ENCODE data around the gene KIFC1.

The KIFC1 gene

GRCh38 chr6:33420491-33421343, 29.1 kb downstream of the KIFC1 start:
- no peak for DNase-seq (ENCODE audit: low read depth)
- H3K4me3 ChIP-seq (ENCODE audit: low read depth, low read length), result peak overlapping the region; percentile 55

- H3K4me3 ChIP-seq (ENCODE audit: low read depth, low read length), result no peak overlapping the region
- DNase-seq (ENCODE audit: low read depth), result no peak
These were observed 29.7 kb downstream of the KIFC1 start for GRCh38 chr6:33421344-33421643.

- DNase-seq (ENCODE audit: low read depth), result no peak
- no peak overlapping the region for H3K4me3 ChIP-seq (ENCODE audit: low read depth, low read length)
These were observed 32.2 kb downstream of the KIFC1 start for GRCh38 chr6:33423777-33424176.

GRCh38 chr6:33424855-33425667, 33.4 kb downstream of the KIFC1 start:
- no peak for DNase-seq (ENCODE audit: low read depth)
- peak overlapping the region; percentile 59 for H3K4me3 ChIP-seq (ENCODE audit: low read depth, low read length)

GRCh38 chr6:33425668-33426577, 34.3 kb downstream of the KIFC1 start:
- H3K4me3 ChIP-seq (ENCODE audit: low read depth, low read length), result peak overlapping the region; percentile 59

GRCh38 chr6:33426590-33427511, 35.2 kb downstream of the KIFC1 start:
- DNase-seq (ENCODE audit: low read depth), result no peak

More at GRCh38 chr6:33425668-33426577, 34.3 kb downstream of the KIFC1 start:
- peak; percentile 51 for DNase-seq (ENCODE audit: low read depth)

GRCh38 chr6:33427585-33428223, 36.1 kb downstream of the KIFC1 start:
- peak overlapping the region; percentile 63 for H3K4me3 ChIP-seq (ENCODE audit: low read depth, low read length)
- DNase-seq (ENCODE audit: low read depth), result no peak

More at GRCh38 chr6:33426590-33427511, 35.2 kb downstream of the KIFC1 start:
- H3K4me3 ChIP-seq (ENCODE audit: low read depth, low read length), result peak overlapping the region; percentile 63

GRCh38 chr6:33428224-33428965, 36.8 kb downstream of the KIFC1 start:
- DNase-seq (ENCODE audit: low read depth), result no peak

GRCh38 chr6:33428966-33429749, 37.5 kb downstream of the KIFC1 start:
- no peak for DNase-seq (ENCODE audit: low read depth)
- H3K4me3 ChIP-seq (ENCODE audit: low read depth, low read length), result peak overlapping the region; percentile 63

More at GRCh38 chr6:33428224-33428965, 36.8 kb downstream of the KIFC1 start:
- peak overlapping the region; percentile 63 for H3K4me3 ChIP-seq (ENCODE audit: low read depth, low read length)

- no peak for DNase-seq (ENCODE audit: low read depth)
- no peak overlapping the region for H3K4me3 ChIP-seq (ENCODE audit: low read depth, low read length)
These were observed 38.1 kb downstream of the KIFC1 start for GRCh38 chr6:33429750-33430052.

GRCh38 chr6:33430334-33430733, 38.7 kb downstream of the KIFC1 start:
- H3K4me3 ChIP-seq (ENCODE audit: low read depth, low read length), result no peak overlapping the region
- no peak for DNase-seq (ENCODE audit: low read depth)

- H3K4me3 ChIP-seq (ENCODE audit: low read depth, low read length), result no peak overlapping the region
- no peak for DNase-seq (ENCODE audit: low read depth)
These were observed 39.6 kb downstream of the KIFC1 start for GRCh38 chr6:33430991-33431879.

- H3K4me3 ChIP-seq (ENCODE audit: low read depth, low read length), result no peak overlapping the region
- DNase-seq (ENCODE audit: low read depth), result no peak
These were observed 40.4 kb downstream of the KIFC1 start for GRCh38 chr6:33431880-33432541.

GRCh38 chr6:33432546-33432945, 40.9 kb downstream of the KIFC1 start:
- DNase-seq (ENCODE audit: low read depth), result no peak
- H3K4me3 ChIP-seq (ENCODE audit: low read depth, low read length), result no peak overlapping the region

GRCh38 chr6:33433001-33433543, 41.4 kb downstream of the KIFC1 start:
- DNase-seq (ENCODE audit: low read depth), result no peak
- H3K4me3 ChIP-seq (ENCODE audit: low read depth, low read length), result no peak overlapping the region

All from skeletal muscle cell (primary cell).